DND-41 (cell line): ENCODE measurements around the gene MYOM1.

Experiments
- ATAC-seq: fragments of 200-7000 bp; cut with Tn5 transposase; 3 replicates; pipeline ENCODE4 v1.9.1; 2021; ENCODE audit warnings: low read depth; ENCODE audit not compliant: insufficient read depth
- DNase-seq: peaks from one replicate; pipeline ENCODE4 v3.0.0-alpha.2; 2020
- H2AFZ ChIP-seq: 2 replicates; pipeline ENCODE4 v1.6.0; 2012; ENCODE audit warnings: low read depth, low read length
- H3K27ac ChIP-seq: 2 replicates; pipeline ENCODE4 v1.5.1; 2012; ENCODE audit warnings: low read length, inconsistent platforms
- H3K27me3 ChIP-seq: fragments of 200-600 bp; sonication (generic); 2 replicates; pipeline ENCODE4 v1.6.0; 2012; ENCODE audit warnings: low read length, mild to moderate bottlenecking, inconsistent platforms; ENCODE audit not compliant: insufficient read depth, poor library complexity
- H3K36me3 ChIP-seq: 2 replicates; pipeline ENCODE4 v1.5.1; 2012; ENCODE audit warnings: low read length, inconsistent platforms; ENCODE audit not compliant: insufficient read depth
- H3K4me1 ChIP-seq: 2 replicates; pipeline ENCODE4 v1.5.1; 2012; ENCODE audit warnings: mild to moderate bottlenecking, low read length; ENCODE audit not compliant: insufficient read depth
- H3K4me2 ChIP-seq: 2 replicates; pipeline ENCODE4 v1.6.0; 2012; ENCODE audit warnings: mild to moderate bottlenecking, moderate library complexity, low read length, inconsistent platforms; ENCODE audit not compliant: insufficient read depth
- H3K4me3 ChIP-seq, 2 experiments: fragments of 200-600 bp in 1 of 2; shearing (Covaris generic) in 1 of 2; 2 replicates each; pipeline ENCODE4 v1.5.1; 2012 to 2016; ENCODE audit warnings: inconsistent platforms in 2 of 2, low read length in 2 of 2, mild to moderate bottlenecking in 2 of 2, low read depth in 1 of 2, moderate library complexity in 1 of 2
- H3K79me2 ChIP-seq: 2 replicates; pipeline ENCODE4 v1.6.0; 2012; ENCODE audit warnings: low read length, inconsistent platforms; ENCODE audit not compliant: insufficient read depth
- H3K9ac ChIP-seq: 2 replicates; pipeline ENCODE4 v1.6.0; 2012; ENCODE audit warnings: low read depth, mild to moderate bottlenecking, inconsistent platforms, low read length, moderate library complexity
- H3K9me3 ChIP-seq: 2 replicates; pipeline ENCODE4 v1.5.1; 2012; ENCODE audit warnings: low read length, moderate library complexity, mild to moderate bottlenecking, inconsistent platforms; ENCODE audit not compliant: insufficient read depth, severe bottlenecking
- H4K20me1 ChIP-seq: 2 replicates; pipeline ENCODE4 v1.6.0; 2012; ENCODE audit warnings: low read length; ENCODE audit not compliant: insufficient read depth
- CTCF ChIP-seq: IDR thresholded peaks from 2 replicates; pipeline ENCODE4 v1.5.1; 2012; ENCODE audit warnings: borderline replicate concordance, low read length, moderate library complexity, mild to moderate bottlenecking; ENCODE audit not compliant: poor library complexity, severe bottlenecking; ENCODE audit errors: extremely low read depth
- EZH2 ChIP-seq: IDR thresholded peaks from 3 replicates; pipeline ENCODE4 v1.6.1; 2012; ENCODE audit warnings: borderline replicate concordance, low read depth, mild to moderate bottlenecking, moderate library complexity, low read length, inconsistent platforms; ENCODE audit not compliant: severe bottlenecking

Gene MYOM1

GRCh38 chr18:3159830-3160229 lies 59.9 kb downstream of the MYOM1 start:
- H3K4me3 ChIP-seq, result no peak overlapping the region
- TF ChIP-seq CTCF, result no peak
- no peak for TF ChIP-seq EZH2
- no peak overlapping the region for H2AFZ ChIP-seq
- H3K27ac ChIP-seq, result no peak overlapping the region
- no peak for DNase-seq
- no peaks in the 10 kb centered on the region for H3K79me2 ChIP-seq
- H3K9ac ChIP-seq, result no peak overlapping the region
- no peaks in the 10 kb centered on the region for H3K36me3 ChIP-seq
- H3K4me1 ChIP-seq, result no peaks in the 10 kb centered on the region
- H3K27me3 ChIP-seq, result no peaks in the 10 kb centered on the region
- no peak for ATAC-seq
- H3K9me3 ChIP-seq, result no peaks in the 10 kb centered on the region
- no peak overlapping the region for H3K4me2 ChIP-seq
- no peaks in the 10 kb centered on the region for H4K20me1 ChIP-seq

- Histone ChIP-seq H3K4me3 (no peak overlapping the region), H3K4me1 (no peaks in the 10 kb centered on the region), H3K79me2 (no peaks in the 10 kb centered on the region), H3K9ac (no peak overlapping the region), H3K4me2 (no peak overlapping the region), H3K27ac (no peak overlapping the region), H3K27me3 (no peaks in the 10 kb centered on the region), H4K20me1 (no peaks in the 10 kb centered on the region), H3K36me3 (no peaks in the 10 kb centered on the region), H2AFZ (no peak overlapping the region), H3K9me3 (no peaks in the 10 kb centered on the region)
- ATAC-seq (no peak), DNase-seq (no peak)
- TF ChIP-seq EZH2, result no peak
- no peak for TF ChIP-seq CTCF
Measured at GRCh38 chr18:3157606-3158005, 62.2 kb downstream of the MYOM1 start.

- no peak overlapping the region for H3K9ac ChIP-seq
- H3K27ac ChIP-seq, result no peak overlapping the region
- no peaks in the 10 kb centered on the region for H3K36me3 ChIP-seq
- no peaks in the 10 kb centered on the region for H3K4me1 ChIP-seq
- no peak for ATAC-seq
- H3K4me2 ChIP-seq, result no peak overlapping the region
- no peaks in the 10 kb centered on the region for H3K79me2 ChIP-seq
- TF ChIP-seq CTCF, result no peak
- TF ChIP-seq EZH2, result no peak
- no peaks in the 10 kb centered on the region for H4K20me1 ChIP-seq
- no peaks in the 10 kb centered on the region for H3K9me3 ChIP-seq
- H2AFZ ChIP-seq, result no peak overlapping the region
- H3K4me3 ChIP-seq, result no peak overlapping the region
- DNase-seq, result no peak
- H3K27me3 ChIP-seq, result no peaks in the 10 kb centered on the region
Measured at GRCh38 chr18:3157086-3157485, 62.7 kb downstream of the MYOM1 start.

- Histone ChIP-seq H4K20me1 (no peaks in the 10 kb centered on the region), H3K4me3 (no peak overlapping the region), H2AFZ (no peak overlapping the region), H3K4me1 (no peaks in the 10 kb centered on the region), H3K36me3 (no peaks in the 10 kb centered on the region), H3K27ac (no peak overlapping the region), H3K79me2 (no peaks in the 10 kb centered on the region), H3K9ac (no peak overlapping the region), H3K27me3 (no peaks in the 10 kb centered on the region), H3K4me2 (no peak overlapping the region), H3K9me3 (no peaks in the 10 kb centered on the region)
- no peak for ATAC-seq
- no peak for TF ChIP-seq EZH2
- TF ChIP-seq CTCF, result no peak
- no peak for DNase-seq
Measured at GRCh38 chr18:3156325-3156640, 63.5 kb downstream of the MYOM1 start.
